ENCODE data around the gene DNAJB12. TPM values are rescaled to one million over a fixed set of nuclear protein-coding genes. Genes with fewer than 3 reads are reported as not detected.

DNAJB12 gene
- total RNA-seq, 4 donors from 2014 or later, result 33.7 to 69.2 (median 38.0) TPM

DNA sequence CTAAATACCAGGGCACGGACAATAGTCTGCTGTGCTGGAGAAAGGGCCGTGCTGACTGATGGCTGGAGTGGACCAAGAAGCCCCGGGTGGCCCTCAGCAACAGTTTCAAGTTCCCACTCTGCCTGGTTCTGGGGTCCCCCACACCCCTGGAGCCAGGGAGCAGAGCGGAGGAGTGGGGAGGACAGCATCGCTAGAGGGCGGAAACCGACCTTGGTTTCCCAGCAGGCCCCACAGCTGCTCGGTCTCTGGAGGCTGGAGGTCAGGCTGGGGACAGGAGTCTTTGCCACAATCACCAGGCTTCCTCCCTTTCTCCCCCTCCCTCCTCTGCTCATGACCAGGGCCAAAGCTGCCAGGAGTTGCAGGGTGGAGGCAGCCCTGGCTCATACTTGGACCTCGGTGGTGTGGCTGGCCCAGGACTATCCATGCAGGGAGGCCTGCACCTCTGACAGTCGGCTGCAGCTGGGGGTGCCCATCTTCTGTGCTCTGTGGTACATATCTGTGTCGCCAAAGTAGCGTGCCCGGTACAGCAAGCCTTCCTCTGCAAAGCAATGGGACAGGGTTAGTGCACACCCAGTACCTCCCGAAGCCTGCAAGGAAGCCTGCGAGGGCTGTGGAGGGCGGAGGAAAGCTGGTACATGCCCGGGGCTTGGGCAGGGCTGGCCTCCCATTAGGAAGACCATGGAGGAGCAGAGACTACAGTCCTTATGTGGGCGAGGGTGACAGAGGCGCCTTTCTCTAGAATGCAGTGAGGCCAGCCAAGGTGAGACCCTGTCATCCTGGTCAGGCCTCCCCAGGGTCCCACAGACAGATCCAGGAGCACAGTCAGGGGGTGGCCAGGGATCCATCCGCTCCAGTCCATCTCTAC is 19.1 kb downstream of the DNAJB12 start:
- TF ChIP-seq, protein P1, sequence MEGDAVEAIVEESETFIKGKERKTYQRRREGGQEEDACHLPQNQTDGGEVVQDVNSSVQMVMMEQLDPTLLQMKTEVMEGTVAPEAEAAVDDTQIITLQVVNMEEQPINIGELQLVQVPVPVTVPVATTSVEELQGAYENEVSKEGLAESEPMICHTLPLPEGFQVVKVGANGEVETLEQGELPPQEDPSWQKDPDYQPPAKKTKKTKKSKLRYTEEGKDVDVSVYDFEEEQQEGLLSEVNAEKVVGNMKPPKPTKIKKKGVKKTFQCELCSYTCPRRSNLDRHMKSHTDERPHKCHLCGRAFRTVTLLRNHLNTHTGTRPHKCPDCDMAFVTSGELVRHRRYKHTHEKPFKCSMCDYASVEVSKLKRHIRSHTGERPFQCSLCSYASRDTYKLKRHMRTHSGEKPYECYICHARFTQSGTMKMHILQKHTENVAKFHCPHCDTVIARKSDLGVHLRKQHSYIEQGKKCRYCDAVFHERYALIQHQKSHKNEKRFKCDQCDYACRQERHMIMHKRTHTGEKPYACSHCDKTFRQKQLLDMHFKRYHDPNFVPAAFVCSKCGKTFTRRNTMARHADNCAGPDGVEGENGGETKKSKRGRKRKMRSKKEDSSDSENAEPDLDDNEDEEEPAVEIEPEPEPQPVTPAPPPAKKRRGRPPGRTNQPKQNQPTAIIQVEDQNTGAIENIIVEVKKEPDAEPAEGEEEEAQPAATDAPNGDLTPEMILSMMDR (IDR thresholded peaks at IDR 0.05), result no peak
- peak in 1 of 3 donors; percentile 10 for TF ChIP-seq POLR2AphosphoS5 (IDR thresholded peaks at IDR 0.05)
- peak; percentile 2 for TF ChIP-seq POLR2A (IDR thresholded peaks at IDR 0.05)
- no peak for TF ChIP-seq EP300 (IDR thresholded peaks at IDR 0.05; ENCODE audit: low read depth)
- DNase-seq, result peak; percentile 70
- intact Hi-C loops (cut with DNase I; ENCODE audit: low total_unique reads), result loop anchor here (5.0 kb wide), 2 partner anchors 63 to 118 kb away; partner anchors contain the start of genes ANAPC16, ASCC1 and DDIT4
- peaks cover 37 to 66% (median 47%) of the 10 kb centered on the region in 4 donors for H3K4me1 ChIP-seq
- no peaks in the 10 kb centered on the region for H3K27me3 ChIP-seq
- H3K4me3 ChIP-seq, result no peak overlapping the region
- H3K27ac ChIP-seq, result peak overlapping the region; percentile 80 to 86 (median 82)
- in situ Hi-C loops (cut with MboI; ENCODE audit: low pct_ligation_motif_present in 1 of 4, low pct_unique_long_range_greater_than_20kb in 1 of 4, low sequenced_read_pairs in 3 of 4), result loop anchor here (10.0 to 25.0 kb wide), 7 partner anchors 91 to 448 kb away; partner anchors contain the start of genes ANAPC16 (in 1 of the 4) and ASCC1 (in 1 of the 4)
- peaks cover 0 to 20% (median 8%) of the 10 kb centered on the region in 4 donors for H3K36me3 ChIP-seq
- H3K9me3 ChIP-seq, result no peaks in the 10 kb centered on the region
- WGBS, 2 donors (ENCODE audit: low coverage in 1 of 2), result 74% methylated on average over 19 of the region's 20 CpGs; no CpG with 5 or more reads in 1 of the 2 donors

DNA sequence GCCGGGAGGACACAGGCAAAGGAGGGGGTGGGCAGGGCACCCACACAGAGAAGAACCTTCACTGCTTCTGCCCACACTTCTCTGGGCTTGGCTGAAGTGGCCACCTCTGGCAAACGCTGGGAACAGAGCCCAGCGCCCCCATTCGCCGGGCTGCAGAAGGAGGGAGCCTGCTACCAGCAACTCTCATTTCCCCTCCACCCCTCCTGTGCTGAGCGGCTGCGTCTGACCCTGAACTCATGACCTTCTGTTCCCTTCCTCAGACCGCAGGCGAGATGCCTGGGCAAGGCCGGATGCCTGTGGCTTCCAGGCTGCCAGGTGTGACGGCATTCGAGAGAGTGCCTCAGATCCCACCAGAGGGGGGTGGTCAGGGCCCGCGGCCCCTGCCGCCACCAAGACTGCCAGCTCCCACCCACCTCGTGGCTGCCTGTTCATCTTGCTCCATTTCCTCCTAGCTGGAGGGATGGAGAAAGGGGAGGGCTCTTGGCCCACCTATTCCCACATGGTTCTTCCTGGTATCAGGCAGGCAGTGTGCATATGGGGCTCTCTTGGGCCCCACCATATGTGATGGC is 19.8 kb downstream of the DNAJB12 start:
- TF ChIP-seq POLR2AphosphoS5 (IDR thresholded peaks at IDR 0.05) (peak; percentile 61 to 85 (median 74)), EP300 (IDR thresholded peaks at IDR 0.05; ENCODE audit: low read depth) (peak; percentile 85)
- TF ChIP-seq, protein P1 (IDR thresholded peaks at IDR 0.05), result no peak
- H3K4me3 ChIP-seq, result no peak overlapping the region
- 46% methylated on average over 16 of the region's 16 CpGs; no CpG with 5 or more reads in 1 of the 2 donors for WGBS, 2 donors (ENCODE audit: low coverage in 1 of 2)
- H3K9me3 ChIP-seq, result no peaks in the 10 kb centered on the region
- H3K27me3 ChIP-seq, result no peaks in the 10 kb centered on the region
- peak overlapping the region; percentile 80 to 86 (median 82) for H3K27ac ChIP-seq
- H3K4me1 ChIP-seq, result peaks cover 37 to 62% (median 47%) of the 10 kb centered on the region in 4 donors
- intact Hi-C loops (cut with DNase I; ENCODE audit: low total_unique reads), result loop anchor here (5.0 kb wide), 2 partner anchors 63 to 118 kb away; partner anchors contain the start of genes ANAPC16, ASCC1 and DDIT4
- DNase-seq, result peak; percentile 90
- in situ Hi-C loops (cut with MboI; ENCODE audit: low pct_ligation_motif_present in 1 of 4, low pct_unique_long_range_greater_than_20kb in 1 of 4, low sequenced_read_pairs in 3 of 4), result loop anchor here (10.0 to 25.0 kb wide), 7 partner anchors 90 to 448 kb away; partner anchors contain the start of genes ANAPC16 (in 1 of the 4) and ASCC1 (in 1 of the 4)
- H3K36me3 ChIP-seq, result peaks cover 0 to 18% (median 7%) of the 10 kb centered on the region in 4 donors

- Histone ChIP-seq H3K27ac (peak overlapping the region; percentile 80 to 86 (median 82)), H3K9me3 (no peaks in the 10 kb centered on the region), H3K27me3 (no peaks in the 10 kb centered on the region), H3K36me3 (peaks cover 0 to 12% (median 5%) of the 10 kb centered on the region in 4 donors), H3K4me1 (peaks cover 37 to 67% (median 47%) of the 10 kb centered on the region in 4 donors), H3K4me3 (no peak overlapping the region)
- 66 to 76% methylated on average over 13 to 17 of the region's 17 CpGs for WGBS, 2 donors (ENCODE audit: low coverage in 1 of 2)
- in situ Hi-C loops (cut with MboI; ENCODE audit: low pct_ligation_motif_present in 1 of 4, low pct_unique_long_range_greater_than_20kb in 1 of 4, low sequenced_read_pairs in 3 of 4), result loop anchor here (10.0 to 25.0 kb wide), 7 partner anchors 90 to 447 kb away; partner anchors contain the start of genes ANAPC16 (in 1 of the 4) and ASCC1 (in 1 of the 4)
- intact Hi-C loops (cut with DNase I; ENCODE audit: low total_unique reads), result no loop called here
- no peak for DNase-seq
- no peak for TF ChIP-seq EP300 (IDR thresholded peaks at IDR 0.05; ENCODE audit: low read depth)
- TF ChIP-seq, protein P1 (IDR thresholded peaks at IDR 0.05), result no peak
- no peak for TF ChIP-seq POLR2AphosphoS5 (IDR thresholded peaks at IDR 0.05)
- TF ChIP-seq POLR2A (IDR thresholded peaks at IDR 0.05), result no peak
Observed at GRCh38 chr10:72334196-72334824, 20.4 kb downstream of the DNAJB12 start.

Data from transverse colon (tissue), 4 donors.